CD4-positive, alpha-beta T cell treated with Interleukin-15 for 1 hour (primary cell): ENCODE data around the gene STAB1.

ENCODE experiments used
- DNase-seq: peaks from one replicate; pipeline ENCODE4 v3.0.0-alpha.2; 2020

The STAB1 gene

DNA sequence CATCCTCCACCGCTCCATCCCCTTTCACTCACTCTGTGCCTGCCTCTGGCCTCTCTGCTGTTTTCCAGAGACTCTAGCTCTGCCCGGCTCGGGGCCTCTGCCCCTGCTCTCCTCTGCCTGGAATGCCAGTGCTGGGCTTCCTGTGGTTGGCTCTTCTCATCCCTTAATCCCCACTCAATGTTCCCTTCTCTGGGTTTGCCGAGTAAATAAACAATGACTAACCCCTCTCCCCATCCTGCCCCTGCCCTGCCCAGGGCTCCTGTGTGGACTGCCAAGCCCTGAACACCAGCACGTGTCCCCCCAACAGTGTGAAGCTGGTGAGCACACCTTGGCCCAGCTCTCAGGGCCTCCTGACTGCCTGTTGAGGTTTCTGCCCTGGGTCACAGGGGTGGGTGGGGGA lies 12.2 kb downstream of the STAB1 start:
- DNase-seq, result no peak

- DNase-seq, result no peak
Measured at GRCh38 chr3:52509753-52510328, 14.7 kb downstream of the STAB1 start.

- no peak for DNase-seq
Measured at GRCh38 chr3:52511509-52511908, 16.4 kb downstream of the STAB1 start.

DNA sequence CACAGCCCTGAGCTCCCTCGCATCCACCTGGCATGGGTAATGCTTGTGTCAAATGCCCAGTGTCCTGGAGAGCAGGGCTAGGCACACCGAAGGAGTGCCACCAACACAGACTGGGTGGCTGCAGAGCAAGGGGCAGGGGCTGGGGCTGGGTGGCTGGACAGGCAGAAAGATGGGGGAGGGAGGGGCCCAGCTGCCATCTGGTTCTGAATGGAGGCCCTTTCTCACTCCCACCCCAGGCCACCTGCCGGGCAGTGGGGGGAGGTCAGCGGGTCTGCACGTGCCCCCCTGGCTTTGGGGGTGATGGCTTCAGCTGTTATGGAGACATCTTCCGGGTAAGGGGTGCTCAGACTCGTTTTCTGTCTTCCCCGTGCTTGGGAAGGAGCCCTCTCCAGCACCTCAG lies 17.0 kb downstream of the STAB1 start:
- no peak for DNase-seq

- no peak for DNase-seq
Measured at GRCh38 chr3:52512727-52513126, 17.6 kb downstream of the STAB1 start.

GRCh38 chr3:52513281-52513680 lies 18.1 kb downstream of the STAB1 start:
- DNase-seq, result no peak

DNA sequence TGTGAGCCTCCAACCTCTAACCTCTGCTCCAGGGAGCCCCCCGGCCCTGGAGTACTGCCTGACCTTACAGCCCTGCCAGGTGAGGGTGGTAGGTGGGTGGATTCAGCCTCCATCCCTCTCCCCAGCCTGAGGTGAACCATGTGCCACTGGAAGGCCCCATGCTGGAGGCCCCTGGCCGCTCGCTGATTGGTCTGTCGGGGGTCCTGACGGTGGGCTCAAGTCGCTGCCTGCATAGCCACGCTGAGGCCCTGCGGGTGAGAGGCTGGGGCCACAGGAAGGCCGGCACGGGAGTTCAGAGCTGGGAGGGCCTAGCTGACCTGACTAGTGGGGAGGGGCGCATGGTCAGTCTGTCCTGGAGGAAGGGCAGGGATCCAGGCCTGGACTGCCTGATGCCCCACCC lies 19.4 kb downstream of the STAB1 start:
- DNase-seq, result no peak

GRCh38 chr3:52515192-52515591 lies 20.1 kb downstream of the STAB1 start:
- no peak for DNase-seq

DNA sequence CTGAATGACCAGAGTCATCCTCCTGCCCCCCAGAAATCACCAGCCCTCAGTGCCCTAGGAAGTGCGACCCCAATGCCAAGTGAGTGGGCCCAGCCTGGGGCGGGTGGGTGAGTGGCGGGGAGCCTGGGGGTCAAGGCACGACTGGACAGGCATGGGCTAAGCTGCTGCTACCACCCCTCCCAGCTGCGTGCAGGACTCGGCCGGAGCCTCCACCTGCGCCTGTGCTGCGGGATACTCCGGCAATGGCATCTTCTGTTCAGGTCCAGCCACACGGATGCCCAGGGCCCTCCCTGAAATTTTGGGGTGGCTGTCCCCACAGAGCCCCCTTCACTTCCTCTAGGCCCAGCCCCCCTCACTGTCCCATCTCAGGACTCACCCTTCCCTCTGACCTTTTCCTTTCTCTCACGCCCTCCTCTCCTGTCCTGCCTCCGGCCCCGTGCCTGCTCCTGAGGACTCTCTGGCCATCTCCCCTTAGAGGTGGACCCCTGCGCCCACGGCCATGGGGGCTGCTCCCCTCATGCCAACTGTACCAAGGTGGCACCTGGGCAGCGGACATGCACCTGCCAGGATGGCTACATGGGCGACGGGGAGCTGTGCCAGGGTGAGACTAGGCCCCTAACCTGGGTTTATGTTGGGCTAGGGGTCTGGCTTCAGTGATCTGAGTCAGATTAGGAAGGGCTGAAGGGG lies 21.5 kb downstream of the STAB1 start:
- no peak for DNase-seq

DNA sequence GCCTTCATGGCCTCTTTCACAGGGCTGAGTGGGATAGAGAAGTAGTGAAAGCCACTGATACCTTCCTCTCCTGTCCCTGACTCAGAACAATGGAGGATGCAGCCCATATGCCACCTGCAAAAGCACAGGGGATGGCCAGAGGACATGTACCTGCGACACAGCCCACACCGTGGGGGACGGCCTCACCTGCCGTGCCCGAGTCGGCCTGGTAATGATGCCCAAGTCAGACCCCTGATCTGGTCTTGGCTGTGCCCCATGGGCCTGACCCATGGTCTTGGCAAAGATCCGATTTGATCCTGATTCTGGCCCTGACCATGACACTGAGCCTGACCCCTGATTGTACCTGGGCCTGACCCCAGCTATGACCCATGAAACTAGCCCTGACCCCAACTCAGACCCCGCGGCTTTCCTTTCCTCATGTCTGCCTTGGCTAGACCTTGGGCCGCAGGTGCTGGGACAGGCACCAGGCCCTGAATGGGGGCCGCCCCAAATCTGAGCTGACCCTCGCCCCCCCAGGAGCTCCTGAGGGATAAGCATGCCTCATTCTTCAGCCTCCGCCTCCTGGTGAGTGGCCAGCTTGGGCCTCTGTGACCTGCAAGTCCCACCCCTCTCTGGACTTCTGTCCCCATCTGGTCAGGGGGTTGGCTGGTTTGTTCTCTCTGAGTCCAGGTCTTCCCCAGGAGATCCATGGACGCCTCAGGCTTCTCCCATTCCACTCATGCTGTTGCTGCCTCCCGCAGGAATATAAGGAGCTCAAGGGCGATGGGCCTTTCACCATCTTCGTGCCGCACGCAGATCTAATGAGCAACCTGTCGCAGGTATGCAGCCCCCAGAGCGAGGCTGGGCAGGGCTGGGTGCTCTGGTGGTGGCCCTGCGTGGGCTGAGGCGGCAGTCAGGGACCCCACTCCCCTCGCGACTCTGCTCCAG lies 22.9 kb downstream of the STAB1 start:
- no peak for DNase-seq

DNA sequence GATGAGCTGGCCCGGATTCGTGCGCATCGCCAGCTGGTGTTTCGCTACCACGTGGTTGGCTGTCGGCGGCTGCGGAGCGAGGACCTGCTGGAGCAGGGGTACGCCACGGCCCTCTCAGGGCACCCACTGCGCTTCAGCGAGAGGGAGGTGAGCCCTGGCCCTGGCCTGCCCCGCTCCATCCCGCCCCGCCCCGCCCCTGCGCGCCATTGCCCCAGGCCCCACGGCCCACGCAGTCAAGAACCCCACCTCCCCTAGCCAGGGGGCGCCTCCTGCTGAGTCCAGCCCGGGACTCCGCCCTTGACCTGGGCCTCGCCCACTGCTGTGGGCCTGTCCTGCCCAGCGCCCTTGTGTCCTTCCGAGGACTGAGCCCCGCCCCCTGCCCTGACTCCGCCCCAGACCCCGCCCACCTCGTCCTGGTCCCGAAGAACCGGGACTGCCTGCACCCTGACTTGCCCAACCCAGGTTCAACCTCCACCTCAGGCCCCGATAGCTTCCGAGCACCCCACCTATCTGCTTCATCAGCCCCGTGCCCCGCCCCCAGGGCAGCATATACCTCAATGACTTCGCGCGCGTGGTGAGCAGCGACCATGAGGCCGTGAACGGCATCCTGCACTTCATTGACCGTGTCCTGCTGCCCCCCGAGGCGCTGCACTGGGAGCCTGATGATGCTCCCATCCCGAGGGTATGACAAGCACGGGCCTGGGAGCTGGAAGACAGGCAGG lies 23.7 kb downstream of the STAB1 start:
- DNase-seq, result no peak

DNA sequence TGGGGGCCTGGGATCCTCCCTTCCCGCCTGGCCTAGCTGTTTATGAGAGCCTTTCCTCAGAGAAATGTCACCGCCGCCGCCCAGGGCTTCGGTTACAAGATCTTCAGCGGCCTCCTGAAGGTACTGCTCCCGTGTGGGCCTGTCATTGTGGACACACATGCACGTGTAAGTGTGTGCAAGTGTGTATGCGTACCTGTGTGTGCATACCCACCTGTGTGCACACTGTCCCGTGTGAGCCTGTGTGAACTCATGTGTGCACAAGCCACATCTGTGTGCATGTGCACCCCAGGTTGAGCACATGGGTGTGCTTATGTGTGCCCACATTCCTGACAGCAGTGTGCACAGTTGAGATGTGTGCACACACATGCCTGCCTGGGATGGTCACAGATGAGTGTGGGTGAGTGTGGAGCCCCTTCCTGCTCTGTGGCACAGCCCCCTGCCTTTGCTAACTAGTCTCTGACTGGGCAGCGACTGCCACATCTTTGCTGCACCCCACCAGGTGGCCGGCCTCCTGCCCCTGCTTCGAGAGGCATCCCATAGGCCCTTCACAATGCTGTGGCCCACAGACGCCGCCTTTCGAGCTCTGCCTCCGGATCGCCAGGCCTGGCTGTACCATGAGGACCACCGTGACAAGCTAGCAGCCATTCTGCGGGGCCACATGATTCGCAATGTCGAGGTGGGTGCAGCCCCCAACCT lies 24.5 kb downstream of the STAB1 start:
- no peak for DNase-seq

- DNase-seq, result no peak
Measured at GRCh38 chr3:52520141-52520667, 25.1 kb downstream of the STAB1 start.

- no peak for DNase-seq
Measured at GRCh38 chr3:52520716-52521487, 25.8 kb downstream of the STAB1 start.

GRCh38 chr3:52521488-52521824 lies 26.3 kb downstream of the STAB1 start:
- no peak for DNase-seq

- DNase-seq, result no peak
Measured at GRCh38 chr3:52521881-52522650, 26.9 kb downstream of the STAB1 start.

DNA sequence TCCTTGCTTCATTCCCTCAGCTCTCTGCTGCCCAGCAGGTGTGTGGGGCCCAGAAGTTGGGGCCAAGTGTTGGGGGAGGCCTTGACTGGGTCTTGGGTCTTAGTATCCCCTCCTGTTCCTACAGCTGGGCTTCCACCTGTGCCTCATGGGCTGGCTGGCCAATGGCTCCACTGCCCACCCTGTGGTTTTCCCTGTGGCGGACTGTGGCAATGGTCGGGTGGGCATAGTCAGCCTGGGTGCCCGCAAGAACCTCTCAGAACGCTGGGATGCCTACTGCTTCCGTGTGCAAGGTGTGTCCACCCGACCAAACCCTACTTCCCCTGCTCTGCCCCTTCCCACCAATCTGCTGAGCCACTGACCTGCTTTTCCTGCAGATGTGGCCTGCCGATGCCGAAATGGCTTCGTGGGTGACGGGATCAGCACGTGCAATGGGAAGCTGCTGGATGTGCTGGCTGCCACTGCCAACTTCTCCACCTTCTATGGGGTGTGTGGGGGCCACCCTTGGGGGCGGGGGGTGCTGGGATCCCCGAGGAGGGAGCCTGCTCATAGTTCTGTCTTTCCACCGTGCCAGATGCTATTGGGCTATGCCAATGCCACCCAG lies 27.6 kb downstream of the STAB1 start:
- DNase-seq, result no peak

GRCh38 chr3:52523386-52524257 lies 28.5 kb downstream of the STAB1 start:
- DNase-seq, result no peak

GRCh38 chr3:52524258-52524751 lies 29.2 kb downstream of the STAB1 start:
- no peak for DNase-seq
